ENCODE data around the gene KCNT2.

Gene KCNT2

GRCh38 chr1:196209265-196209664, 399.0 kb downstream of the KCNT2 start:
- DNase-seq (ENCODE audit: low read depth in 1 of 2, low spot score in 1 of 2): no peak

- DNase-seq (ENCODE audit: low read depth in 1 of 2, low spot score in 1 of 2): no peak
Observed at GRCh38 chr1:196207612-196208217, 400.5 kb downstream of the KCNT2 start.

- DNase-seq (ENCODE audit: low read depth in 1 of 2, low spot score in 1 of 2): no peak
Observed at GRCh38 chr1:196205882-196206281, 402.4 kb downstream of the KCNT2 start.

GRCh38 chr1:196196486-196196885, 411.8 kb downstream of the KCNT2 start:
- DNase-seq (ENCODE audit: low read depth in 1 of 2, low spot score in 1 of 2): no peak

- no peak for DNase-seq (ENCODE audit: low read depth in 1 of 2, low spot score in 1 of 2)
Observed at GRCh38 chr1:196193896-196194559, 414.2 kb downstream of the KCNT2 start.

GRCh38 chr1:196183941-196184340, 424.3 kb downstream of the KCNT2 start:
- no peak for DNase-seq (ENCODE audit: low read depth in 1 of 2, low spot score in 1 of 2)

- DNase-seq (ENCODE audit: low read depth in 1 of 2, low spot score in 1 of 2): no peak
Observed at GRCh38 chr1:196181594-196181878, 426.7 kb downstream of the KCNT2 start.

- DNase-seq (ENCODE audit: low read depth in 1 of 2, low spot score in 1 of 2): no peak
Observed at GRCh38 chr1:196180847-196181593, 427.2 kb downstream of the KCNT2 start.

GRCh38 chr1:196178083-196178635, 430.1 kb downstream of the KCNT2 start:
- no peak for DNase-seq (ENCODE audit: low read depth in 1 of 2, low spot score in 1 of 2)
